Thyroid gland (tissue), 4 donors: ENCODE data around the gene CA6.

Experiments
- POLR2A ChIP-seq, 2 donors: fragments of 450-650 bp; IDR thresholded peaks; one replicate each; pipeline ENCODE4 v1.6.1; 2017; ENCODE audit warnings: antibody characterized with exemption in 2 of 2, mild to moderate bottlenecking in 2 of 2, moderate library complexity in 1 of 2
- TF ChIP-seq, protein P1 (sequence below), 6 experiments: fragments of 200-600 bp in 3 of 6; fragments of 450-650 bp in 3 of 6; sonication (generic) in 3 of 6; IDR thresholded peaks; one replicate each; pipeline ENCODE4 v1.5.1; 2016 to 2019; ENCODE audit warnings: antibody characterized with exemption in 6 of 6, mild to moderate bottlenecking in 2 of 6, inconsistent platforms in 1 of 6, moderate library complexity in 1 of 6

DNA sequence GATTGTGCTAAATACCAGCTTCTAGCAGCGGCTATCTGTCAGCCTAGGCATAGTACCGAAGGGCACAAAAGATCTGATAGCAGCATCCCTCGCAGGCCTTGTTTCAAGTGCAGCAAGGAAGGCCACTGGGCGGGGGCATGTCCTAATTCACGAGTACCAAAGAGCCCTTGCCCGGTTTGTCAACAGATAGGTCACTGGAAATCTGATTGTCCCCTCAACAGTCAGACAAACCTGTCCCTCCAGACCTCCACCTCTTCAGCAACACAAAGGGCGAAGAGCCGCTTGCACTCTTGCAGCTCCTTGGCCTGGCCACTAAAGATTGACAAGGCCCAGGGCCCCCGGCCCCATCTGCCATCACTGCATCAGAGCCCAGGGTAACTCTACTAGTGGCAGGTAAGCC, 22.7 kb upstream of the CA6 start:
- TF ChIP-seq, protein P1, sequence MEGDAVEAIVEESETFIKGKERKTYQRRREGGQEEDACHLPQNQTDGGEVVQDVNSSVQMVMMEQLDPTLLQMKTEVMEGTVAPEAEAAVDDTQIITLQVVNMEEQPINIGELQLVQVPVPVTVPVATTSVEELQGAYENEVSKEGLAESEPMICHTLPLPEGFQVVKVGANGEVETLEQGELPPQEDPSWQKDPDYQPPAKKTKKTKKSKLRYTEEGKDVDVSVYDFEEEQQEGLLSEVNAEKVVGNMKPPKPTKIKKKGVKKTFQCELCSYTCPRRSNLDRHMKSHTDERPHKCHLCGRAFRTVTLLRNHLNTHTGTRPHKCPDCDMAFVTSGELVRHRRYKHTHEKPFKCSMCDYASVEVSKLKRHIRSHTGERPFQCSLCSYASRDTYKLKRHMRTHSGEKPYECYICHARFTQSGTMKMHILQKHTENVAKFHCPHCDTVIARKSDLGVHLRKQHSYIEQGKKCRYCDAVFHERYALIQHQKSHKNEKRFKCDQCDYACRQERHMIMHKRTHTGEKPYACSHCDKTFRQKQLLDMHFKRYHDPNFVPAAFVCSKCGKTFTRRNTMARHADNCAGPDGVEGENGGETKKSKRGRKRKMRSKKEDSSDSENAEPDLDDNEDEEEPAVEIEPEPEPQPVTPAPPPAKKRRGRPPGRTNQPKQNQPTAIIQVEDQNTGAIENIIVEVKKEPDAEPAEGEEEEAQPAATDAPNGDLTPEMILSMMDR (IDR thresholded peaks at IDR 0.05): no peak
- TF ChIP-seq POLR2A (IDR thresholded peaks at IDR 0.05): no peak
